GM12878 (cell line): ENCODE measurements around the gene DSC3. TPM values are rescaled to one million over a fixed set of nuclear protein-coding genes. Genes with fewer than 3 reads are reported as not detected.

Experiments used
- ATAC-seq: fragments of 200-7000 bp; cut with Tn5 transposase; 3 replicates; pipeline ENCODE4 v1.9.1; 2020; ENCODE audit warnings: mild to moderate bottlenecking, moderate library complexity
- BruUV-seq: library from RNA; stranded (reverse); fragments of 400-500 nt; replicated peaks from 2 replicates; lab custom pipeline; 2021; lab: Mats Ljungman, UMichigan
- CTCF ChIA-PET: fragments of 300-600 bp; sonication (Branson Sonifier 250); formaldehyde crosslinking; extraction: SDS; loops from one replicate; lab custom pipeline; 2021; ENCODE audit warnings: inconsistent platforms; lab: Yijun Ruan, JAX
- POLR2A ChIA-PET: fragments of 350-600 bp; formaldehyde crosslinking; extraction: SDS; loops from one replicate; lab custom pipeline; 2021; ENCODE audit warnings: inconsistent platforms; lab: Charles Lee
- RAD21 ChIA-PET: fragments of 300-600 bp; sonication (Branson Sonifier 250); formaldehyde crosslinking; loops from one replicate; lab custom pipeline; 2023; ENCODE audit warnings: antibody characterized with exemption; ENCODE audit not compliant: unreplicated experiment; lab: Charles Lee
- SMC1A ChIA-PET: fragments of 300-600 bp; sonication (Branson Sonifier 250); formaldehyde crosslinking; loops from one replicate; lab custom pipeline; 2023; ENCODE audit not compliant: unreplicated experiment, uncharacterized antibody; lab: Charles Lee
- DNase-seq: peaks from one replicate; pipeline ENCODE4 v3.0.0-alpha.2; 2011; ENCODE audit warnings: low read depth, low spot score
- FAIRE-seq: peaks from 3 replicates; lab custom pipeline; 2011; peaks lifted over from hg19 to GRCh38; lab: Jason Lieb, UNC
- H2AFZ ChIP-seq: 2 replicates; pipeline ENCODE4 v1.6.0; 2011; ENCODE audit warnings: low read depth, low read length, control low read depth; ENCODE audit not compliant: control insufficient read depth
- H3K27ac ChIP-seq: 2 replicates; pipeline ENCODE4 v1.5.1; 2011; ENCODE audit warnings: control low read depth; ENCODE audit not compliant: control insufficient read depth, insufficient read depth
- H3K27me3 ChIP-seq, 2 experiments: replicated peaks in 1 of 2; 2 replicates each; pipeline versions ENCODE4 v1.6.0 to v1.6.1; 2011; ENCODE audit warnings: low read length in 1 of 2; ENCODE audit not compliant: control insufficient read depth in 2 of 2, insufficient read depth in 2 of 2
- H3K36me3 ChIP-seq, 2 experiments: 2 replicates each; pipeline ENCODE4 v1.5.1; 2011; ENCODE audit warnings: low read length in 1 of 2; ENCODE audit not compliant: control insufficient read depth in 2 of 2, insufficient read depth in 2 of 2
- H3K4me1 ChIP-seq: 2 replicates; pipeline ENCODE4 v1.6.1; 2011; ENCODE audit warnings: mild to moderate bottlenecking, low read length, moderate library complexity, mixed read lengths; ENCODE audit not compliant: control insufficient read depth, insufficient read depth
- H3K4me2 ChIP-seq: 2 replicates; pipeline ENCODE4 v1.6.0; 2011; ENCODE audit warnings: control low read depth; ENCODE audit not compliant: control insufficient read depth, insufficient read depth
- H3K4me3 ChIP-seq: fragments of 200-600 bp; sonication (generic); 2 replicates; pipeline ENCODE4 v1.5.1; 2016
- H3K79me2 ChIP-seq: 2 replicates; pipeline ENCODE4 v1.6.0; 2011; ENCODE audit warnings: low read length; ENCODE audit not compliant: control insufficient read depth, insufficient read depth
- H3K9ac ChIP-seq: 2 replicates; pipeline ENCODE4 v1.8.0; 2011; ENCODE audit warnings: low read length, control low read depth, mixed read lengths; ENCODE audit not compliant: control insufficient read depth, insufficient read depth
- H3K9me3 ChIP-seq: replicated peaks from 3 replicates; pipeline ENCODE4 v1.5.1; 2011; ENCODE audit warnings: mild to moderate bottlenecking, low read length; ENCODE audit not compliant: control insufficient read depth, insufficient read depth
- H4K20me1 ChIP-seq: 2 replicates; pipeline ENCODE4 v1.6.0; 2011; ENCODE audit not compliant: control insufficient read depth, insufficient read depth
- CEBPB ChIP-seq, 2 experiments: fragments of 150-350 bp in 1 of 2; IDR thresholded peaks; 2 replicates each; pipeline ENCODE4 v1.6.1; 2012 to 2014; ENCODE audit warnings: low read depth in 2 of 2, low read length in 2 of 2, borderline replicate concordance in 1 of 2, inconsistent platforms in 1 of 2
- SPI1 ChIP-seq: IDR thresholded peaks from 2 replicates; pipeline ENCODE4 v1.6.1; 2011; ENCODE audit warnings: low read depth, mild to moderate bottlenecking, low read length, moderate library complexity, borderline replicate concordance; ENCODE audit not compliant: insufficient read depth
- ZNF592 ChIP-seq: fragments of 450-650 bp; IDR thresholded peaks from 2 replicates; pipeline ENCODE4 v1.6.1; 2017; ENCODE audit warnings: mild to moderate bottlenecking, moderate library complexity
- ZSCAN29 ChIP-seq: fragments of 450-650 bp; IDR thresholded peaks from 2 replicates; pipeline ENCODE4 v1.6.1; 2017; ENCODE audit warnings: mild to moderate bottlenecking, moderate library complexity
- WGBS: methylation state at CpG from one replicate; pipeline ENCODE4 v1.1.6; 2016; ENCODE audit warnings: low lambda C conversion rate; ENCODE audit not compliant: insufficient replicate concordance, insufficient coverage; ENCODE audit errors: missing lambda C conversion rate; 5-methylcytosine and 5-hydroxymethylcytosine counted together
- in situ Hi-C: fragments of 300-500 bp; cut with MboI; formaldehyde crosslinking; loops from 9 replicates; pipeline ENCODE4 v1.14.3; 2018; ENCODE audit warnings: mixed read lengths
- intact Hi-C: fragments of 100-400 bp; cut with micrococcal nuclease; formaldehyde crosslinking; loops from one replicate; pipeline ENCODE4 v1.14.2; 2022; ENCODE audit not compliant: unreplicated experiment
- polyA plus RNA-seq, 11 experiments: library from polyadenylated mRNA; depleted of rRNA in 4 of 11; unstranded in 6 of 11; stranded (reverse) in 5 of 11; fragments of >200 nt; fragmentation: Nextera tagmentation in 4 of 11; fragmentation: Illumina TruSeq in 1 of 11; extraction: Ambion mirVana in 4 of 11; extraction: Trizol in 1 of 11; gene quantifications; 1 replicate in 1 of 11; 2 replicates in 10 of 11; pipeline versions ENCODE4 v1.2.1 to v1.2.3, GENCODE V29; 2011 to 2016; ENCODE audit warnings: inconsistent platforms in 2 of 11, missing spikeins in 2 of 11, low read depth in 1 of 11
- total RNA-seq, 4 experiments: library from RNA; depleted of rRNA in 3 of 4; stranded (reverse); fragments of >200 nt in 3 of 4; fragmentation: Illumina TruSeq in 1 of 4; extraction: Trizol in 1 of 4; gene quantifications; 2 replicates each; pipeline versions ENCODE4 v1.2.1 to v1.2.3, GENCODE V29; 2013 to 2021
- TF ChIP-seq, protein P1 (sequence below): fragments of 450-650 bp; conservative IDR thresholded peaks from 2 replicates; pipeline ENCODE4 v1.6.1; 2017; ENCODE audit warnings: mild to moderate bottlenecking, moderate library complexity

DSC3 gene
- total and polyA plus RNA-seq, 10 of the 15 experiments (the other 5 are each of a cell fraction or from before 2014, with no cell fraction given), result 0.01 to 2.9 (median 1.6) TPM

GRCh38 chr18:31088532-31088931, 46.0 kb upstream of the DSC3 start:
- Histone ChIP-seq H3K4me1 (no peaks in the 10 kb centered on the region), H3K4me3 (no peak overlapping the region), H3K36me3 (no peaks in the 10 kb centered on the region)
- intact Hi-C loops, result no loop called here
- POLR2A ChIA-PET, result no interaction called here
- no peak for TF ChIP-seq ZNF592
- TF ChIP-seq ZSCAN29, result no peak
- TF ChIP-seq, all 136 proteins: peak for 0
- Histone ChIP-seq H2AFZ (no peak overlapping the region), H3K27ac (no peak overlapping the region), H3K9ac (no peak overlapping the region), H3K27me3 (no peaks in the 10 kb centered on the region), H3K9me3 (no peaks in the 10 kb centered on the region), H3K4me2 (no peak overlapping the region), H3K79me2 (no peaks in the 10 kb centered on the region), H4K20me1 (no peaks in the 10 kb centered on the region)
- WGBS, result 29% methylated on average over 3 of the region's 3 CpGs
- no TSS peak for BruUV-seq
- ChIA-PET RAD21 (no interaction called here), SMC1A (no interaction called here), CTCF (no interaction called here)
- no peak for DNase-seq
- in situ Hi-C loops, result no loop called here
- ATAC-seq, result no peak
- FAIRE-seq, result no peak

- H3K36me3 ChIP-seq, result no peaks in the 10 kb centered on the region
- TF ChIP-seq, protein P1, sequence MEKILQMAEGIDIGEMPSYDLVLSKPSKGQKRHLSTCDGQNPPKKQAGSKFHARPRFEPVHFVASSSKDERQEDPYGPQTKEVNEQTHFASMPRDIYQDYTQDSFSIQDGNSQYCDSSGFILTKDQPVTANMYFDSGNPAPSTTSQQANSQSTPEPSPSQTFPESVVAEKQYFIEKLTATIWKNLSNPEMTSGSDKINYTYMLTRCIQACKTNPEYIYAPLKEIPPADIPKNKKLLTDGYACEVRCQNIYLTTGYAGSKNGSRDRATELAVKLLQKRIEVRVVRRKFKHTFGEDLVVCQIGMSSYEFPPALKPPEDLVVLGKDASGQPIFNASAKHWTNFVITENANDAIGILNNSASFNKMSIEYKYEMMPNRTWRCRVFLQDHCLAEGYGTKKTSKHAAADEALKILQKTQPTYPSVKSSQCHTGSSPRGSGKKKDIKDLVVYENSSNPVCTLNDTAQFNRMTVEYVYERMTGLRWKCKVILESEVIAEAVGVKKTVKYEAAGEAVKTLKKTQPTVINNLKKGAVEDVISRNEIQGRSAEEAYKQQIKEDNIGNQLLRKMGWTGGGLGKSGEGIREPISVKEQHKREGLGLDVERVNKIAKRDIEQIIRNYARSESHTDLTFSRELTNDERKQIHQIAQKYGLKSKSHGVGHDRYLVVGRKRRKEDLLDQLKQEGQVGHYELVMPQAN, result no peak
- no peak for TF ChIP-seq CEBPB (IDR thresholded peaks at IDR 0.05; ENCODE audit: borderline replicate concordance in 1 of 2, low read depth in 2 of 2, low read length in 2 of 2)
- TF ChIP-seq SPI1, result peak; percentile 50; the same call in 1 of the 2 replicates
- 43% methylated on average over 3 of the region's 3 CpGs for WGBS
- FAIRE-seq (no peak), ATAC-seq (no peak), DNase-seq (no peak)
- H2AFZ ChIP-seq, result no peak overlapping the region
- intact Hi-C loops, result no loop called here
- in situ Hi-C loops, result no loop called here
- ChIA-PET SMC1A (no interaction called here), POLR2A (no interaction called here), RAD21 (no interaction called here), CTCF (no interaction called here)
- no peaks in the 10 kb centered on the region for H4K20me1 ChIP-seq
- no peaks in the 10 kb centered on the region for H3K4me1 ChIP-seq
- no peaks in the 10 kb centered on the region for H3K79me2 ChIP-seq
- H3K27me3 ChIP-seq, result no peaks in the 10 kb centered on the region; a peak in 1 of 4 replicates
- H3K9ac ChIP-seq, result no peak overlapping the region
- H3K9me3 ChIP-seq, result no peaks in the 10 kb centered on the region; the same call in 2 of the 3 replicates
- BruUV-seq, result no TSS peak
- no peak overlapping the region for H3K4me2 ChIP-seq
- no peak overlapping the region for H3K27ac ChIP-seq
- no peak overlapping the region for H3K4me3 ChIP-seq
Observed at GRCh38 chr18:31079973-31080372, 37.4 kb upstream of the DSC3 start.
